ENCODE measurements around the gene PRKCA.
"Not testable (repeated sequence)": the region's sequence is repeated elsewhere in the genome, so short reads cannot be mapped to it uniquely, and the experiment has no call there.

The PRKCA gene

DNA sequence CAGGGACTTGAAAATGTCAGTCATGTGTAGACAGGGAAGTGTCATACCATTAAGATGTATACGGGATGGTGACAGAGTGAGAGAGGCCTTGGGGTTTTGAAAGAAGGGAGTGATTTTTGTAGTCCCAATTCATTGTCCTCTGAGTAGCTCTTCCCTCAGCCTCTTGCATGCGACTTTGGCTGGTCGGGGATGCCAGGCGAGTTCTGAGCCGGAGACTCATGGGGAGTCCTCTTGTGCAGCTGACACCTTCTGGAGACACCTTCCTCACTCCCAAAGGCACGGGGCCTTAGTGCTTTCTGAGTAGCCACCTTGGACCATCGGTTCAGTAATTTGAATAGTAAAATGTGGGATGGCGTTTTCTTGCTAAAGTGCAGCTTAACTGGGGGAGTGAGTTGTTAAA, 144.7 kb downstream of the PRKCA start:
- no peak for DNase-seq

- no peak for DNase-seq
Measured at GRCh38 chr17:66448026-66448639, 145.7 kb downstream of the PRKCA start.

GRCh38 chr17:66449418-66449977, 147.1 kb downstream of the PRKCA start:
- no peak for DNase-seq

DNA sequence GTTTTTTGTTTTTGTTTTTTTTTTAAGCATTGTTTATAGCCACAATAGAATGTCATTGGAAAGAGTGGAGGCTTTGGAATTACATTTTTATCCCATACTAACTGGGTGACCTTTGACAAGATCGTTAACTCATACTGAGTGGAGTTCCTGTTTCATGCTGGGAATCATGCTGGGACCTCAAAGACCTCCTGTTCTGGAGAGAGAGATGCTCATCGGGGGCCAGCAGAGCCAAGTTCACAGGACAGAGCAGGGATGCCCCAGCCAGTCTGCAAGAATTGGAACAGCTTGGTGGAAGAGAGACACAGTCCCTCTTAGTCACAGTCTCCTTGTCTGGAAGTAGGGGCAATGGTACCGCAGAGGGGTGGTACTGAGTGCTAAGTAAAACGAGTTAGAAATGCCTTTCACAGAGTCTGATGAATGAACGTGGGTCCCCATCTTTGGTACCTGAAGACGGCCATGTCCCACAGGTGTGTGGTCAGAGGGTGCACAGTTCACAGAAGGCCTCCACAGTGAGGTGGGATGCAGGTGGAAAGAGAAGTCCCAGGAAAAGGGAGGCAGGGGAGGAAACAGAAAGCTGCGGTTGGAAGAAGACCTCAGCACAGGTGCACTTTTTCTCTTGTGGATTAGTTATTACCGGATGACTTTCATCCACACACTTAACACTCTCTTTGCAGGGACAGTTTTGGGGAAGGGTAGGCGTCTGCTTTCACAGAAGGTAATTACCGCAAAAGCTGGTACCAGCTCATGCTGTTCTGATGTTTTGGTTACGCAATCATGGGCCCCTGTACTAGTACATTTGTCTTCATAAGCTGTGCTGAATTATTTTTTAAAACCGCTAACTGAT, 147.8 kb downstream of the PRKCA start:
- no peak for DNase-seq

GRCh38 chr17:66450852-66451158, 148.4 kb downstream of the PRKCA start:
- no peak for DNase-seq

DNA sequence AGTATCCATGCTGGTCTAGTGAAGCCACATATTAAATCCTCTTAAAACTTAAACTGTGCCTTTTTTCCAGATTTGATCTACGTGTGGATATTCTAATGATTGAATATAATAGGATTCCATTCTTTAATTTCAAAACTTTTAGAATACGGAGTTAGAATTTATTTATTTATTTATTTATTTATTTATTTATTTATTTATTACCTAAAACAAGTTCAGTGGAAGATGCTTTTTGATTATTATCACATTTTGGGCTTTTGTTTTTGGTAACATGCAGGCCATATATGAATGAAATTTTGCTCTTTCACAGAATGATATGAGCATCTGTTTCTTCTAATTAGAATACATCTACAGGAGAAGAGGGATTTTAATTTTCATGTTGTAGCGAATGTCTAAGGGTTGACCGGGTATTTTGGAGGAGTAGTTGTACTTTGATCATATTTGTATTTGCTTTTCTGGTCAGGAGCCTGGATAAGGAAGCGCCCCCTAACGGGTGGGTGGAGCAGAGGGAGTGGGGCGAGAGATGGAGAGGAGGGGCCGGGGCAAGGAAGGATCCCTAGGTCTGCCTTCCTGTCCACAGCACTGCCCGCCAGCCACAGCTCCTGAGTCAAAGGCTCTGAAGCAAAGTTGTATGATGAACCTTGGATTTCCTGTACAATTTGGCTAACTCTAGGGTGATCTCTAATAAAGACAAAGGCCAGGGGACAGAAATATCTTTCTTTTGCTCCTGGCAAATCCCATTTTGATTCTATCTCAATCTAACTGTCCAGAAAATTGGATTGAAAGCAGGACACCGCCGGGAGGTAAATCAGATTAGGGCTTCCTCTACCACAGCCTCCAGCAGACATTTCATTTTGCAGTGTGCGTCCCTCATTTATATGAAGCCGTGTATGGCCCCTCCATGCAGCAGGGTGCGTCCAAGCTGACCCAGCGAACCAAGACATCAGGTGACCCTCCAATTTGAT, 149.1 kb downstream of the PRKCA start:
- DNase-seq: no peak

DNA sequence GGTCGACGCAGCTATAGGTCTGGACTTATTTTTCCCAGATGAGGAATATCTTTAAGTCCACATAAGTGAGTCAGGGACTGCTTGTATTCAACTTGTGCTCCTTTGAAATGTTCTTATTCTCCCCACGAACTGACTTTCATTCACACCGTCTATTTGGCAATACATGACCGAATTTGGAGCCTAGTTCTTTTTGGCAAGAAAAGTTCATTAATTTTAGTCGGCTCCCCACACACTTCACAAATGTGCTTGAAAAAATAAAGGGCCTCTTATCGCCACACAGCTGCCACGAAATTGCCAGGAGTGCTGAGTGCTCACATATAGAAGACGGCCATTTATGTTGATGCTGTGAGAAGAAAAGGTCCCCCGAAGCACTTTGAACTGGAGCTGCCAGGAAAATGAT, 152.6 kb downstream of the PRKCA start:
- peak; percentile 87 for DNase-seq

- DNase-seq: not testable (repeated sequence)
Measured at GRCh38 chr17:66457499-66457898, 155.1 kb downstream of the PRKCA start.

DNA sequence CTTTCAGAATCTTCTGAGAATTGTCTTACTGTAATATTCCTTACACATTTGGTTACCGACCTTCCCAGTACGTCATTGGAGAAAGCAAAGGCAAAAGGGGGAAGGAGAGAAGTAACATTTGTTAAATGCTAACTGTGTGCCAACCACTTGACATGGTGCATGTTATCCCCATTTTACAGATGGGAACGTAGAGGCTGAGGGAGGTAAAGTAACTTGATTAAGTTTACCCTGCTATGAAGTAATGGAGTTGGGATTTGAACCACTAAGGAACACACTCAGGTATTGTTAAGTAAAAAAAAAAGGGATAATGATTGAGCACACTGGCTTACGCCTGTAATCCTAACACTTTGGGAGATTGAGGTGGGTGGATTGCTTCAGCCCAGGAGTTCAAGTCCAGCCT, 156.4 kb downstream of the PRKCA start:
- DNase-seq: no peak

- DNase-seq: no peak
Measured at GRCh38 chr17:66459811-66460270, 157.4 kb downstream of the PRKCA start.

DNA sequence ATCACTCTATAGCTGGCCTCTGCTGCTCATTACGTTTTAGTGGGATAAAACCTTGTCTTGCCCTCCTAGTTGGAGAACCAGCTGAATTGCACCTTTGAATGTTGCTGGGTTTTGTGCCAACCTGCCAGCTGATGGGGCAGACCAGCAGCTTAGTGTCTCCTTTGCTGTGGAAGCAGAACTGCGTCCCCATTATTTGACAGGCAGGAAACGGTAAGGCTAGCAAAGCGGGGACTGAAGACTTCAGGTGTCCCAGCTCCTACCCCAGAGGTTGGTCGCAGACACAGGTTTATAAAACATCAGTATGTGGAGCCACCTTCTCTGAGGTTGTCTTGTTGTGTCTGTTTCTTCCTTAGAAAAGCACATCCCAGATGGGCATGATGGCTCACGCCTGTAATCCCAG, 158.1 kb downstream of the PRKCA start:
- DNase-seq: no peak

DNA sequence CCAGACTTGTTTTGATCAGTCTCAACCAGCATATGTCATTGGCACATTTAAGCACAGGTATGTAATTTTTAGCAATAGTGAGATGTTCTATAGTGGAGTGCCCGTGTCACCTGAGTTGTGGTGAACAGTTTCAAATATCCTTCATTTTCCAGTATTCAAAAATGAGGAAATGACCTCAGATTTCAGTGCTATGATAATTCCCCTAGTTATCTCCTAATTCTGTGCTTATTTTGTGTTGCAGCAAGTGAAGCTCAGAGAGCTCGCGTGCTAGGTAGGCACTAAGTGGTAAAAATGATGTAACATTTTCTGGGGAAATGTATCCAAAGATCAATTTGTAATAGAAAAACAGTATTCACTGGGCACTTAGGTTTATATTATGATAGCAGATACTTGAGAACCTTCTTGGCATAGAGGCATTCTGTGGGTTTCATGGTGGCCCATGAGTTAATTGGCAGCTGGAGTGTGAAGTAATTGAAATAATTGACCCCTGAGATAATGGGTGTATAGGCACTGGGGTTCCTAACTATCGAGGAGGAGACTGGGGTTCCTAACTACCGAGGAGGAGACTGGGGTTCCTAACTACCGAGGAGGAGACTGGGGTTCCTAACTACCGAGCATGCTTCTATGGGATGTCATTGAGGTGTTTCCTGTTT, 159.1 kb downstream of the PRKCA start:
- no peak for DNase-seq

DNA sequence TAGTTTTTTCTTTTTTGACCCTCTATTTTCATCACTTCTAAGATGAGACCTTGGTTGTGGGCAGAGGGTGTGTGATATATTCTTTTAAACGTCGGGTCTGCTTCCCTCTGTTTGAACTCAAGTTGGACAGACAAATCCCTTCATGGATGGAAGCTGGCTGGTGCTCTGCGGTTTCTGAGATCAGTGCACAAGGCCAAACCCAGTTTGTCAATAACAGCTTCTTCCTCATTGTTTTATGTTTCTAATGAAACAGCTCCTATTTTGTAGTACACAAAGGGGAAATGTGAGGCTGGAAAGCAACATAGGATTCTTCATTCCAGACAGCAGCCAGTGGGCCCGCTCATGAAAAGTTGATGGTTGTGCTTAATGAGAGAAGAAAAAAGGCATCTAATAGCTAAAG, 159.6 kb downstream of the PRKCA start:
- no peak for DNase-seq

DNA sequence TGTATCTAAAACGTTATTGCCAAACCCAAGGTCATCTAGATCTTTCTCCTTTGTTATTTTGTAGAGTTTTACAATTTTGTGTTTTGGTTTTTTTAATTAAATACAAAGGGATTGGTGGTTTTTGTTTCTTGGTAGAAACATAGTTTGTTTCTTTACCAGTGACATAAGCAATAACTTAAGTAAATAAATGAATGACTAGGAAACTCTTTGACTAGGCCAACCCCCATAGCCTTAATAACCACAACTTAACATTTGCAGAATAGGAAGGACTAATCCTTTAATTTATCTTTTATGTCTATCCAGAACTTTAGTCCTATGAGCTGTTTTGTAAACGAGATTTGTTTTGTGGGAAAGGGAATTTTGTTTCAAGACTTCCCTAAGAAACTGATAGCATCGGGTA, 162.5 kb downstream of the PRKCA start:
- DNase-seq: no peak

- no peak for DNase-seq
Measured at GRCh38 chr17:66465701-66466100, 163.3 kb downstream of the PRKCA start.

GRCh38 chr17:66466106-66466820, 163.8 kb downstream of the PRKCA start:
- DNase-seq: no peak

- DNase-seq: no peak
Measured at GRCh38 chr17:66466840-66467367, 164.5 kb downstream of the PRKCA start.

DNA sequence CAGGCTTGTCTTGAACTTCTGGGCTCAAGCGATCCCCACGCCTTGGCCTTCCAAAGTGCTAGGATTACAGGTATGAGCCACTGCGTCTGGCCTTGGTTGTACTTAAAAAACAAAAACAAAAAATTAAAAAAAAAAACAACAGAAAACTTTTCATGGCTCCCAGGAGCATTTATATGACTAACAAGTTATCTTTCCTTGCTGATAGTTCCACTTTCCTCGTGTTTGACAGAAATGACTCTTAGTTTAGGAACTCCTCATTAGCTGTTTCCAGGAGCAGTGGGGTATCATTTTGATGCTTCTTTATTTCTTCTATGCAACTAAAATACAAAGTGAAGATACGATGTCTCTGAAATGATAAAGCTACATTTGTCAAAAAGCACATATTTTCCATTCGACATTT, 165.4 kb downstream of the PRKCA start:
- DNase-seq: no peak

- DNase-seq: no peak
Measured at GRCh38 chr17:66468241-66469087, 166.1 kb downstream of the PRKCA start.

DNA sequence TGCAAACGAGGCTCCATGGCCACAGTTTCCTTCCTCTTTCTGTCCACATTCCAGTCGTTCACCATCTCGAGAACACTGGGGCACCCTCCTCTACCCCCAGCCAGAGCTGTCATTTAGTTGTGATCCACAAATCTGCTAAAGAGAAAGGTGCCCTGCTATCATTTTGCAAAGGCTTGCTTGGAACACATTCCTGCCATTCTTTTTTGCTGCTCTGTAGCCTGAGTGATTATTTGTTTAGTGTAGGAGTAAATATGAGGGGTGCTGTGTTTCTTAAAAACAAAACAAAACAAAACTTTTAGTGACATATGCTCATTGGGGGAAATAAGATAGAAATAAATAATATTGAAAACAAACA, 166.7 kb downstream of the PRKCA start:
- DNase-seq: no peak

DNA sequence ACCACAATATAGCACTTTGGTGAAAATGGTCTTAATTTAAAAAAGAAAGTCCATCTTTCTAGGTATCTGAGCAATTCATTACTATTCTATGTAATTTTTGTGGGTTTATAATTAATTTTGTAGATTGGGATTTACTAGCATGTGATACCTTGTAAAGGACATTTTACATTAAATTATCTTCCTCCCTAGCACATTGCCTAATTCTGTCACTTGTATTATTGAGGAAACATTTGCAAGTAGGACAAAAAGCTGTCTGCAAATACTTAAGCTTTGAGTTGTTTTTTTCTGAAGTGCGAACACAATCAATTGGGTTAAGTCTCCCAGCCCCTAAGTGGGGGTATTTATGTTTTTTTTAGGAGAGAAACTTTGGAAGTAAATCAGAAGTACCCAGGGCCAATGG, 167.0 kb downstream of the PRKCA start:
- no peak for DNase-seq
